ENCODE measurements around the gene HOXB7. TPM values are rescaled to one million over a fixed set of nuclear protein-coding genes. Genes with fewer than 3 reads are reported as not detected.

Gene HOXB7
- total RNA-seq, 1 experiment from 2014 or later = not detected

DNA sequence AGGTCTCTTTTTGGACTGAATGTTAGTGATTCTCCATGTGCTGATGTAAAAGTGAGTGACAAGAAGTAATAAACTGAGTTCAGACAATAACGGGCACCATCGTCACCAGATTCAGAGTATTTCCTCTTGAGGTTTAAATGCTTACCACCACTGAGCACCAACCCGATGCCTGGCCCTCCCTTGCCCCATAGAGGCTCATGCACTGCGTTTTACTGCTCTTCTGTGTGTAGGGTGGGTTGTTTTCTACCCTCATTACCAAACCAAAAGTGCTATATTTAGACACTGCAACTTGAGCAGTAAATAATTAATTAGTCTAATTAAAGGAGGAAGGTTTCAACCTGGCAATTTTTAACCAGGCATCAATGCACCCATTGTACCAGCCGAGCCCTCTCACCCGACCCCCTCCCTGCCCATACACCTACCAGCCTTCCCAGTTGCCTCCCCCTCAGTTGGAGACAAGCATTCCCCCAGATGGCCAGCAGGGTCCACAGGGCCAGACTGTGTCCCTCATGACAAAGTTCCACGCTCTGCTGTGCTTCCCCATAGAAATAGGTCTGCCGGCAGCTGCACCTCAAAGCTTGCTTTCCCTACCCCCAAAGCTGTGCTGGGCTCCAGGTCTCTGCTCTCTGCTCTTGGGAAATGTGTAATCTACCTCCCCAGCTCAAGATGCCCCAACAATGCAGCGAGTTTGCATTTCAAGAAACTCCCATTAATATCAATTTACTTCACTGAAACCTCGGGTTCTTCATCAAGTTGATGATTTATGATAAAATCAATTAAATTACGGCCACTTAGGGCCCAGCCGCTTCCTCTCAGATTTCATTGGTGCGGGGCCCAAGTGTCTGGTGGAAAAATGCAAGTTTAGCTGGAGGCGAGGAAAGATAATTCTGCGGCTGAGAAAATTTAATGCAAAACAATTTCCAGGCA is 48.7 kb downstream of the HOXB7 start:
- Histone ChIP-seq H3K23ac (ENCODE audit: insufficient read length, low read depth, low read length) (no peak overlapping the region), H4K20me1 (ENCODE audit: control insufficient read depth, insufficient read depth, insufficient read length) (no peaks in the 10 kb centered on the region), H2BK15ac (ENCODE audit: low read depth, low read length) (no peak overlapping the region), H2AFZ (ENCODE audit: low read length) (no peak overlapping the region), H2BK5ac (ENCODE audit: insufficient read length, low read length) (no peak overlapping the region), H2BK20ac (ENCODE audit: low read depth, low read length, poor library complexity, severe bottlenecking) (no peak overlapping the region), H2BK12ac (ENCODE audit: insufficient read length, low read depth, low read length) (no peak overlapping the region), H2BK120ac (ENCODE audit: low read depth, low read length, poor library complexity, severe bottlenecking) (no peak overlapping the region), H3K56ac (ENCODE audit: insufficient read length, low read depth, low read length) (no peak overlapping the region), H3K4ac (ENCODE audit: low read depth, low read length) (no peak overlapping the region), H3K9ac (ENCODE audit: extremely low read depth, insufficient read length, low read length) (no peak overlapping the region), H3K27ac (ENCODE audit: insufficient read length, low read depth, low read length) (no peak overlapping the region), H3K14ac (ENCODE audit: insufficient read depth, low read length) (no peak overlapping the region), H4K5ac (ENCODE audit: insufficient read length, low read depth, low read length) (no peak overlapping the region), H3K9me3 (ENCODE audit: control insufficient read depth, low read depth, low read length) (no peaks in the 10 kb centered on the region), H3T11ph (ENCODE audit: low read length) (no peak overlapping the region), H3K79me2 (ENCODE audit: insufficient read depth, low read length) (no peaks in the 10 kb centered on the region), H3K18ac (ENCODE audit: insufficient read length, low read depth, low read length) (no peak overlapping the region), H2AK5ac (ENCODE audit: insufficient read length, low read length) (no peak overlapping the region), H3K23me2 (ENCODE audit: insufficient read length, low read depth, low read length, poor library complexity, severe bottlenecking) (no peaks in the 10 kb centered on the region), H4K91ac (ENCODE audit: insufficient read length, low read depth, low read length) (no peak overlapping the region), H3K27me3 (ENCODE audit: insufficient read depth, low read length) (peaks cover 99% of the 10 kb centered on the region), H3K4me1 (ENCODE audit: insufficient read depth, low read length) (no peaks in the 10 kb centered on the region), H3K4me2 (ENCODE audit: insufficient read depth, insufficient read length, low read length) (no peak overlapping the region), H3K79me1 (ENCODE audit: insufficient read depth, low read depth, low read length, poor library complexity, severe bottlenecking) (no peaks in the 10 kb centered on the region), H4K8ac (replicated peaks; ENCODE audit: insufficient read length, low read depth, low read length) (no peak overlapping the region)
- peaks cover 69% of the 10 kb centered on the region for H3K27me3 Mint-ChIP-seq (ENCODE audit: low read depth)
- H3K9me3 Mint-ChIP-seq = peaks cover 0 to 3% of the 10 kb centered on the region in 2 experiments; a peak in 2 of 5 replicates
- H3K36me3 Mint-ChIP-seq (ENCODE audit: insufficient read depth in 1 of 3, low read depth in 3 of 3) = peaks cover 0 to 2% (median 0%) of the 10 kb centered on the region in 3 experiments; a peak in 2 of 7 replicates
- no CpG with 5 or more reads among the region's 15 CpGs for WGBS (ENCODE audit: extremely low coverage, insufficient read length, low lambda C conversion rate)
- peaks cover 0 to 10% of the 10 kb centered on the region in 2 experiments; a peak in 3 of 4 replicates for H3K4me1 Mint-ChIP-seq
- TF ChIP-seq, protein P1, sequence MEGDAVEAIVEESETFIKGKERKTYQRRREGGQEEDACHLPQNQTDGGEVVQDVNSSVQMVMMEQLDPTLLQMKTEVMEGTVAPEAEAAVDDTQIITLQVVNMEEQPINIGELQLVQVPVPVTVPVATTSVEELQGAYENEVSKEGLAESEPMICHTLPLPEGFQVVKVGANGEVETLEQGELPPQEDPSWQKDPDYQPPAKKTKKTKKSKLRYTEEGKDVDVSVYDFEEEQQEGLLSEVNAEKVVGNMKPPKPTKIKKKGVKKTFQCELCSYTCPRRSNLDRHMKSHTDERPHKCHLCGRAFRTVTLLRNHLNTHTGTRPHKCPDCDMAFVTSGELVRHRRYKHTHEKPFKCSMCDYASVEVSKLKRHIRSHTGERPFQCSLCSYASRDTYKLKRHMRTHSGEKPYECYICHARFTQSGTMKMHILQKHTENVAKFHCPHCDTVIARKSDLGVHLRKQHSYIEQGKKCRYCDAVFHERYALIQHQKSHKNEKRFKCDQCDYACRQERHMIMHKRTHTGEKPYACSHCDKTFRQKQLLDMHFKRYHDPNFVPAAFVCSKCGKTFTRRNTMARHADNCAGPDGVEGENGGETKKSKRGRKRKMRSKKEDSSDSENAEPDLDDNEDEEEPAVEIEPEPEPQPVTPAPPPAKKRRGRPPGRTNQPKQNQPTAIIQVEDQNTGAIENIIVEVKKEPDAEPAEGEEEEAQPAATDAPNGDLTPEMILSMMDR (conservative IDR thresholded peaks at IDR 0.05) = peak; percentile 32; the same call in 2 of the 3 replicates
- no peak overlapping the region for H3K4me3 Mint-ChIP-seq
- no peak for DNase-seq
- no peak overlapping the region for H3K27ac Mint-ChIP-seq

Data from H9 (cell line).